B cell (primary cell): ENCODE measurements around the gene CTSD. TPM values are rescaled to one million over a fixed set of nuclear protein-coding genes. Genes with fewer than 3 reads are reported as not detected.

ENCODE experiments used
- ATAC-seq: fragments of 200-7000 bp; cut with Tn5 transposase; one replicate; pipeline ENCODE4 v1.10.0; 2021; ENCODE audit warnings: low read depth, mild to moderate bottlenecking, moderate number of reproducible peaks, moderate library complexity
- CTCF ChIA-PET: fragments of 350-600 bp; sonication (Branson Sonifier 250); formaldehyde crosslinking; loops from one replicate; lab custom pipeline; 2021; ENCODE audit warnings: antibody characterized with exemption, inconsistent platforms; lab: Charles Lee
- POLR2A ChIA-PET: fragments of 350-600 bp; sonication (Branson Sonifier 250); formaldehyde crosslinking; loops from one replicate; lab custom pipeline; 2021; ENCODE audit warnings: antibody characterized with exemption; lab: Charles Lee
- DNase-seq: peaks from one replicate; pipeline ENCODE4 v3.0.0; 2013
- H2AFZ ChIP-seq: 2 replicates; pipeline ENCODE4 v1.6.1; 2012; ENCODE audit warnings: mild to moderate bottlenecking, low read depth, low read length; ENCODE audit not compliant: insufficient read depth, poor library complexity, severe bottlenecking
- H3K27ac ChIP-seq, 2 donors: 1 replicate in 1 of 2; 2 replicates in 1 of 2; pipeline ENCODE4 v1.5.1; 2012 to 2013; ENCODE audit warnings: low read length in 2 of 2, mild to moderate bottlenecking in 2 of 2, moderate library complexity in 1 of 2
- H3K27me3 ChIP-seq, 4 experiments: fragments of 200-600 bp in 1 of 4; sonication (generic) in 1 of 4; replicated peaks in 1 of 4; 1 replicate in 2 of 4; 2 replicates in 2 of 4; pipeline versions ENCODE4 v1.6.1 to v1.7.0; 2013 to 2016; ENCODE audit warnings: low read length in 3 of 4, mild to moderate bottlenecking in 2 of 4, mixed read lengths in 1 of 4, moderate library complexity in 1 of 4; ENCODE audit not compliant: insufficient read depth in 4 of 4, control insufficient read depth in 3 of 4; ENCODE audit errors: control extremely low read depth in 1 of 4
- H3K36me3 ChIP-seq, 2 experiments: replicated peaks in 1 of 2; 1 replicate in 1 of 2; 2 replicates in 1 of 2; pipeline versions ENCODE4 v1.6.1 to v1.7.1; 2013; ENCODE audit warnings: low read length in 1 of 2; ENCODE audit not compliant: insufficient read depth in 2 of 2, control insufficient read depth in 1 of 2; ENCODE audit errors: control extremely low read depth in 1 of 2, extremely low read depth in 1 of 2
- H3K4me1 ChIP-seq, 2 donors: fragments of 200-600 bp in 1 of 2; sonication (generic) in 1 of 2; 1 replicate in 1 of 2; 2 replicates in 1 of 2; pipeline versions ENCODE4 v1.5.1 to v1.6.1; 2013 to 2017; ENCODE audit warnings: low read length in 2 of 2; ENCODE audit not compliant: control insufficient read depth in 2 of 2, insufficient read depth in 2 of 2
- H3K4me2 ChIP-seq: replicated peaks from 2 replicates; pipeline ENCODE3; 2012; ENCODE audit warnings: mild to moderate bottlenecking, low read depth, low read length; ENCODE audit not compliant: poor library complexity, severe bottlenecking
- H3K4me3 ChIP-seq, 5 experiments: fragments of 200-600 bp in 1 of 5; sonication (generic) in 1 of 5; 1 replicate in 3 of 5; 2 replicates in 2 of 5; pipeline versions ENCODE4 v1.5.1 to v1.7.0; 2011 to 2016; ENCODE audit warnings: low read length in 4 of 5, mild to moderate bottlenecking in 4 of 5, low read depth in 2 of 5, control low read depth in 1 of 5, moderate library complexity in 1 of 5; ENCODE audit not compliant: insufficient read depth in 1 of 5; ENCODE audit errors: control extremely low read depth in 1 of 5, extremely low read depth in 1 of 5
- H3K79me2 ChIP-seq: fragments of 200-600 bp; sonication (generic); one replicate; pipeline ENCODE4 v1.6.0; 2016; ENCODE audit warnings: low read length; ENCODE audit not compliant: control insufficient read depth, insufficient read depth
- H3K9ac ChIP-seq: fragments of 200-600 bp; sonication (generic); 2 replicates; pipeline ENCODE4 v1.6.1; 2017; ENCODE audit warnings: mild to moderate bottlenecking, low read length, moderate library complexity
- H3K9me3 ChIP-seq, 3 donors: one replicate each; pipeline versions ENCODE4 v1.6.1 to v1.7.1; 2013; ENCODE audit warnings: low read length in 2 of 3; ENCODE audit not compliant: control insufficient read depth in 2 of 3, insufficient read depth in 1 of 3; ENCODE audit errors: control extremely low read depth in 1 of 3
- H4K20me1 ChIP-seq: 2 replicates; pipeline ENCODE4 v1.6.0; 2012; ENCODE audit warnings: mild to moderate bottlenecking, low read length; ENCODE audit not compliant: insufficient read depth, control insufficient read depth, poor library complexity, severe bottlenecking
- H3K27ac Mint-ChIP-seq: one replicate; pipeline ENCODE4 v1.8.0; 2021; ENCODE audit warnings: mixed read lengths
- H3K27me3 Mint-ChIP-seq: one replicate; pipeline ENCODE4 v1.8.0; 2021; ENCODE audit warnings: mixed read lengths
- H3K4me1 Mint-ChIP-seq: one replicate; pipeline ENCODE4 v1.8.0; 2021; ENCODE audit warnings: mixed read lengths
- H3K4me3 Mint-ChIP-seq: one replicate; pipeline ENCODE4 v1.8.0; 2021; ENCODE audit warnings: mixed read lengths
- H3K9me3 Mint-ChIP-seq: one replicate; pipeline ENCODE4 v1.8.0; 2022; ENCODE audit warnings: mixed read lengths; ENCODE audit not compliant: insufficient read depth
- CTCF ChIP-seq: fragments of 200-600 bp; IDR thresholded peaks from one replicate; pipeline ENCODE4 v1.8.0; 2022; ENCODE audit warnings: antibody characterized with exemption, mild to moderate bottlenecking
- EZH2 ChIP-seq: IDR thresholded peaks from 2 replicates; pipeline ENCODE4 v1.6.1; 2012; ENCODE audit warnings: borderline replicate concordance, low read depth, mild to moderate bottlenecking, moderate library complexity, low read length; ENCODE audit not compliant: insufficient read depth, poor library complexity, severe bottlenecking
- WGBS: methylation state at CpG from one replicate; pipeline ENCODE4 v1.1.5; 2013; ENCODE audit warnings: missing lambda C conversion rate; ENCODE audit not compliant: insufficient coverage; 5-methylcytosine and 5-hydroxymethylcytosine counted together
- intact Hi-C: fragments of 100-400 bp; cut with micrococcal nuclease; formaldehyde crosslinking; loops from one replicate; pipeline ENCODE4 v1.10.0; 2022
- polyA plus RNA-seq: library from polyadenylated mRNA; depleted of rRNA; stranded (reverse); fragments of >200 nt; gene quantifications from 2 replicates; pipeline ENCODE4 v1.2.3, GENCODE V29; 2012
- total RNA-seq, 2 donors: library from RNA; stranded (reverse); fragments of 120-200 nt in 1 of 2; gene quantifications; 1 replicate in 1 of 2; 2 replicates in 1 of 2; pipeline versions ENCODE4 v1.2.3 to v1.2.4, GENCODE V29; 2013 to 2022

Gene CTSD
- total and polyA plus RNA-seq, 2 donors (not counting 1 experiment from before 2014, with no cell fraction given), result 42.2 to 83.5 TPM

- H3K36me3 ChIP-seq, result peaks cover 0 to 4% of the 10 kb centered on the region in 2 experiments
- no peaks in the 10 kb centered on the region for H3K27me3 Mint-ChIP-seq
- TF ChIP-seq EZH2 (no peak), CTCF (no peak)
- peaks cover 16 to 48% of the 10 kb centered on the region in 2 donors for H3K4me1 ChIP-seq
- H4K20me1 ChIP-seq, result peaks cover 22% of the 10 kb centered on the region
- no peak overlapping the region for H2AFZ ChIP-seq
- no peaks in the 10 kb centered on the region for H3K9me3 ChIP-seq
- intact Hi-C loops, result loop anchor here (5.0 to 10.0 kb wide), 2 partner anchors 84 to 1232 kb away; partner anchors contain the start of gene NAP1L4
- no peaks in the 10 kb centered on the region for H3K9me3 Mint-ChIP-seq
- ChIA-PET POLR2A (no interaction called here), CTCF (no interaction called here)
- H3K9ac ChIP-seq, result no peak overlapping the region
- H3K4me2 ChIP-seq, result no peak overlapping the region
- H3K27me3 ChIP-seq, result no peaks in the 10 kb centered on the region
- no peak overlapping the region for H3K4me3 Mint-ChIP-seq
- H3K27ac ChIP-seq, result no peak overlapping the region
- H3K4me1 Mint-ChIP-seq, result peaks cover 23% of the 10 kb centered on the region
- no peak overlapping the region for H3K4me3 ChIP-seq
- H3K79me2 ChIP-seq, result peaks cover 19% of the 10 kb centered on the region
- ATAC-seq (no peak), DNase-seq (no peak)
- H3K27ac Mint-ChIP-seq, result no peak overlapping the region
- 83% methylated on average over 21 of the region's 23 CpGs for WGBS
These were observed 3.2 kb downstream of the CTSD start for GRCh38 chr11:1760351-1761109.

- H3K9me3 Mint-ChIP-seq, result no peaks in the 10 kb centered on the region
- ChIA-PET CTCF (no interaction called here), POLR2A (no interaction called here)
- peaks cover 23% of the 10 kb centered on the region for H3K4me1 Mint-ChIP-seq
- no peak overlapping the region for H2AFZ ChIP-seq
- no peak overlapping the region for H3K4me3 Mint-ChIP-seq
- no peak overlapping the region for H3K9ac ChIP-seq
- H3K27ac ChIP-seq, result no peak overlapping the region
- H3K27ac Mint-ChIP-seq, result no peak overlapping the region
- no peak for TF ChIP-seq EZH2
- no peak for TF ChIP-seq CTCF
- no peak overlapping the region for H3K4me2 ChIP-seq
- no peaks in the 10 kb centered on the region for H3K9me3 ChIP-seq
- no peaks in the 10 kb centered on the region for H3K27me3 Mint-ChIP-seq
- intact Hi-C loops, result loop anchor here (5.0 to 10.0 kb wide), 2 partner anchors 85 to 1232 kb away; partner anchors contain the start of gene NAP1L4
- ATAC-seq, result no peak
- H3K27me3 ChIP-seq, result no peaks in the 10 kb centered on the region
- DNase-seq, result no peak
- H3K4me1 ChIP-seq, result peaks cover 16 to 48% of the 10 kb centered on the region in 2 donors
- WGBS, result 51% methylated on average over 5 of the region's 5 CpGs
- H3K4me3 ChIP-seq, result no peak overlapping the region
- peaks cover 22% of the 10 kb centered on the region for H4K20me1 ChIP-seq
- H3K79me2 ChIP-seq, result peaks cover 19% of the 10 kb centered on the region
- peaks cover 0 to 4% of the 10 kb centered on the region in 2 experiments for H3K36me3 ChIP-seq
These were observed 3.9 kb downstream of the CTSD start for GRCh38 chr11:1759851-1760220.
